ENCODE measurements around the gene LTBP3. TPM values are rescaled to one million over a fixed set of nuclear protein-coding genes. Genes with fewer than 3 reads are reported as not detected.

Gene LTBP3
- total and polyA plus RNA-seq, 9 of the 15 experiments (the other 6 are each of a cell fraction or from before 2014, with no cell fraction given): 0.06 to 20.5 (median 4.8) TPM

GRCh38 chr11:65551572-65552387, 6.4 kb downstream of the LTBP3 start (continued):
- TF ChIP-seq ARID4B (CRISPR knock-in tag; IDR thresholded peaks at IDR 0.05) (no peak), CXXC5 (CRISPR knock-in tag; IDR thresholded peaks at IDR 0.05) (no peak), TRIM25 (IDR thresholded peaks at IDR 0.05; ENCODE audit: borderline replicate concordance) (no peak), HNRNPL (IDR thresholded peaks at IDR 0.05; ENCODE audit: low read depth, low read length) (peak; percentile 85), ZBTB8A (IDR thresholded peaks at IDR 0.05; ENCODE audit: partially characterized antibody) (no peak), RFX5 (IDR thresholded peaks at IDR 0.05; ENCODE audit: low read depth, low read length) (no peak), ZNF143 (CRISPR knock-in tag; IDR thresholded peaks at IDR 0.05) (peak; percentile 26; the same call in 1 of the 2 replicates), TRIM24 (IDR thresholded peaks at IDR 0.05) (peak; percentile 47 to 68; a peak in 3 of 4 replicates), CEBPB (tag; IDR thresholded peaks at IDR 0.05) (no peak), RBFOX2 (IDR thresholded peaks at IDR 0.05; ENCODE audit: low read depth, low read length) (peak; percentile 29)
